T-helper 1 cell (primary cell): ENCODE results near the gene MKI67.
"Not testable (repeated sequence)": the region's sequence is repeated elsewhere in the genome, so short reads cannot be mapped to it uniquely, and the experiment has no call there.

Experiments
- DNase-seq, 5 donors: peaks; one replicate each; pipeline ENCODE4 v3.0.0-alpha.2; 2012 to 2020

Gene MKI67

GRCh38 chr10:128150045-128150493 is 23.8 kb upstream of the MKI67 start:
- peak; percentile 67 to 81 (median 72) for DNase-seq

GRCh38 chr10:128149267-128150014 is 23.2 kb upstream of the MKI67 start:
- DNase-seq: no peak

- no peak for DNase-seq
Measured at GRCh38 chr10:128147669-128148068, 21.4 kb upstream of the MKI67 start.

- DNase-seq: no peak
Measured at GRCh38 chr10:128147064-128147463, 20.8 kb upstream of the MKI67 start.

GRCh38 chr10:128144547-128144946 is 18.3 kb upstream of the MKI67 start:
- no peak for DNase-seq

GRCh38 chr10:128143531-128143930 is 17.3 kb upstream of the MKI67 start:
- no peak for DNase-seq

- DNase-seq: no peak
Measured at GRCh38 chr10:128140425-128140824, 14.2 kb upstream of the MKI67 start.

GRCh38 chr10:128138429-128138828 is 12.2 kb upstream of the MKI67 start:
- DNase-seq: not testable (repeated sequence)

GRCh38 chr10:128137877-128138276 is 11.7 kb upstream of the MKI67 start:
- no peak for DNase-seq

- no peak for DNase-seq
Measured at GRCh38 chr10:128130051-128130450, 3.8 kb upstream of the MKI67 start.

- no peak for DNase-seq
Measured at GRCh38 chr10:128128582-128128981, 2.4 kb upstream of the MKI67 start.

- no peak for DNase-seq
Measured at GRCh38 chr10:128125416-128125943, 743 bp downstream of the MKI67 start.

- DNase-seq: no peak
Measured at GRCh38 chr10:128124813-128125403, 1.3 kb downstream of the MKI67 start.

GRCh38 chr10:128123846-128124245 is 2.4 kb downstream of the MKI67 start:
- DNase-seq: no peak

- no peak for DNase-seq
Measured at GRCh38 chr10:128122931-128123330, 3.3 kb downstream of the MKI67 start.

GRCh38 chr10:128121750-128122412 is 4.3 kb downstream of the MKI67 start:
- no peak for DNase-seq

- DNase-seq: no peak
Measured at GRCh38 chr10:128116851-128117615, 9.2 kb downstream of the MKI67 start.

GRCh38 chr10:128116187-128116586 is 10.0 kb downstream of the MKI67 start:
- DNase-seq: no peak

GRCh38 chr10:128115356-128115755 is 10.9 kb downstream of the MKI67 start:
- DNase-seq: no peak

GRCh38 chr10:128114901-128115300 is 11.3 kb downstream of the MKI67 start:
- no peak for DNase-seq

- DNase-seq: no peak
Measured at GRCh38 chr10:128113026-128113425, 13.2 kb downstream of the MKI67 start.

- no peak for DNase-seq
Measured at GRCh38 chr10:128111696-128112095, 14.5 kb downstream of the MKI67 start.

GRCh38 chr10:128110339-128110738 is 15.9 kb downstream of the MKI67 start:
- no peak for DNase-seq
